SKM-1 treated with dmso at 0.1 percent for 144 hours (cell line): Measurements from ENCODE around the gene MAN2B1.
"Not testable (repeated sequence)": the region's sequence is repeated elsewhere in the genome, so short reads cannot be mapped to it uniquely, and the experiment has no call there.

Experiments used
- DNase-seq: peaks from one replicate; lab custom pipeline; 2025; ENCODE audit not compliant: unreplicated experiment; lab: John Stamatoyannopoulos, UW

Gene MAN2B1

GRCh38 chr19:12666265-12667048, at the start of gene MAN2B1, which contains the start of gene WDR83:
Gene MAN2B1, minus strand, starts transcription at chr19:12666742. Its CDS starts 41 bp downstream, at chr19:12666701.
Gene WDR83, plus strand, starts transcription at chr19:12666807. Its CDS starts 2,984 bp downstream, at chr19:12669791.
- DNase-seq = peak; percentile 65

GRCh38 chr19:12715929-12716328, 49.4 kb upstream of the MAN2B1 start:
- DNase-seq = no peak

DNA sequence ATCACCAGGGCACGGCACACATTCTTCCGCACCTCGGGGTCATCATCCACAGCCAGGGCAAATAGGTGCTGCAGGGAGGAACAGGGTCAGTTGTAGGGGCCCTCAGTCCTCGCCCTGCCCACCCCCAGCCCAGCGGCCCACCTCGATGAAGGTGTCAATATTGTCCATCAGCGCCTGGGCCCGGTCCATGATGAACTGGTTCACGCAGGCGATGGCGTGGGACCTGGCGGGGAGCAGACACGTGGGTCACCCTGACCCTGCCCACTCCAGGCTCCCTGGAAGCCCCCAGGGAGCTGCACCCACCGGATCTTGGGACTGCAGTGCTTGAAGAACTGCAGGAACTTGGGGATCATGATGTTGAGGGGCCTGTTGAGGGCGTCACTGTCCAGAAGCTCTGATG, 48.6 kb upstream of the MAN2B1 start:
- DNase-seq = no peak

- not testable (repeated sequence) for DNase-seq
Observed at GRCh38 chr19:12713304-12713703, 46.8 kb upstream of the MAN2B1 start.

DNA sequence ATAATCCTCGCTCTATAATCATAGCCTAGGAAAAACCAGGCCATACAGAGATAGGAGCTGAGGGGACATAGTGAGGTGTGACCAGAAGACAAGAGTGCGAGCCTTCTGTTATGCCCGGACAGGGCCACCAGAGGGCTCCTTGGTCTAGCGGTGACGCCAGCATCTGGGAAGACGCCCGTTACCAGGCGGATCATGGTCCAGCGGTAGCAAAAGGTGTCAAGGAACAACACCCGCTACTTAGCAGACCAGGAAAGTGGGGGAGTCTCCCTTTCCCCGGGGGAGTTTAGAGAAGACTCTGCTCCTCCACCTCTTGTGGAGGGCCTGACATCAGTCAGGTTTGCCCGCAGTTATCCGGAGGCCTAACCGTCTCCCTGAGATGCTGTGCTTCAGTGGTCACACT, 45.5 kb upstream of the MAN2B1 start:
- not testable (repeated sequence) for DNase-seq

DNA sequence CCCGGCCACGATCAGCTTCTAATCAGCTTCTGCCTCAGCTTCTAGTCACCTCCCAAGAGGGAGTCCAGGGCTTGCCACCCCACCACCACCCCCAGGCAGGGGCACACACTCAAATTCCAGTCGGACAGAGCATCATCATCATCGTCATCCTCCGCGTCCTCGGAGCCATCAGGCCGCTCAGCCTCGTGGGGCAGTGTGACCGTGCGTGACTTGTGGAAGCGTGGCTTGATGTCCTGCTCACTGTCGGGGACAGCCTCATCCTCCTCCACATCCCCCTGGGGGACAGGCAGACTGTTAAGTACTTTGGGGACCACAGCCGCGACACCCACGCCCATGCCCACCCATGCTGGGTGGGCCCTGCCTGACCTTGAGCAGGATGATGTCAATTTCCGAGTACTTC, 44.6 kb upstream of the MAN2B1 start:
- DNase-seq = no peak

- no peak for DNase-seq
Observed at GRCh38 chr19:12708641-12709040, 42.1 kb upstream of the MAN2B1 start.

DNA sequence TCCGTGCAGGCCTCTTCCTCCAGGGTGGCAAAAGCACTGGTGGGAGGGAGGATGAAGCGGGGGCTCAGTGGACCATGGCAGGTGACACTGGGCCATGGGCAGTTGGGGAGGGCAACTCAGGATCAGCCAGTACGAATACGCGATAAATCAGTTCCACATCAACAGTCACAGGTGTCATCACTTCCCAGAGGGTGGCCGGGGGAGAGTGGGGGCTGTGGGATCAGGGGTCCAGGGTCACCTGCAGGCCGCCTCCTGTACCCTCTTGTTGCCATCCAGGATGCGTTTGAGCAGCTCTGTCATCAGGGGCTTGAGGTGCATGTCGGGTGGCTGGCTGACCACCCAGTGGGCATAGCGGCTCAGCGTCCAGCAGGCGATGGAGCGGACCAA, 39.8 kb upstream of the MAN2B1 start:
- DNase-seq = no peak

GRCh38 chr19:12705654-12706331, 39.3 kb upstream of the MAN2B1 start:
- no peak for DNase-seq

- no peak for DNase-seq
Observed at GRCh38 chr19:12705169-12705568, 38.6 kb upstream of the MAN2B1 start.

DNA sequence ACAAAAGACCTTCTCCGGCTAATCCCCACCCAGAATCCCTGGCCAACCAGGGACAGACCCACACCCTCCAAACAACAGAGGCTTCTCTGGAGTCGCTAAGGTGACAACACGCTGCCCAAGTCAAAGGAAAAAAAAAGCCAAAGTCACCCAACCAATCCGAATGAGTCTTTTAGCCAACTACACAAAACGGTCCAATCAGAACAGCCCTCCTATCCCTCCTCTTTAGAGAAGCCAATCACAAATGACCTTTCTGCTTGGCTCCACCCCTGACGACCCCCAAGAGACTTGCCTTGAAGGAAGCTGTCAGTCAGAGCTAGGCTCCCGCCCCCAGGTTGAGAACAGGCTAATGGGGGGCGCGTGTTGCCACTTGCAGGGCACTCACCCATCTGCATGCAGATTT, 36.5 kb upstream of the MAN2B1 start:
- peak; percentile 24 for DNase-seq

DNA sequence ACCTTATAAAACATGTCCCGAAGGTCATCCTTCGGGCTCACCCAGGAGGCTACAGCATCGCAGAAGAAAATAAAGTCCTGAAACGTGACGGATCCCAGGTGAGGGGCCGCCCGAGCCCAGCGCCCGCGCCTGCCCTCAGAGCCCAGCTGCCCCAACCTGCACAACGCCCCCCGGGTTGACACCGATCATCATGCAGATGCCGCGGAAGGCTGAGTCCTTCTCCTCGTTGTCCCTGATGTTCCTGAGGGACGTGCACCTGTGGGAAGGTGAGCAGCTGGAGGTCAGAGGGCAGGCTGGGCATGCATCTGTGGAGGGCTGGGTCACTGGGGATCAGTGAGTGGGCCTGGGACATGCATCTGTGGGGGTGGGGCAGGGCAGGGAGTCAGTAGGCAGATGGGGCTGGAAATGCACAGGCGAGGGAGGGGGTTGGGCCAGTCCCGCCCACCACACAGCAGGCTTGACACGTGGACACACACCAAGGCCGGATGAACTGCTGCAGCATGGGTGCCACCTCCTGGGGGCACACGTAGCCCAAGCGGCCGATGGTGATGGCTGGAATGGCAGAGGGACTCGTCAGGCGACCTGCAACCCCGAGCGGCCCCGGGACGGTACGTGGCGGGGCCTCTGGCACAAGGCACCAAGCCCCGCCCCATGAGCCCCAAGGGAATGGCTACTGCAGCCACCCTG, 35.2 kb upstream of the MAN2B1 start:
- DNase-seq = no peak

GRCh38 chr19:12698138-12698537, 31.6 kb upstream of the MAN2B1 start:
- no peak for DNase-seq

DNA sequence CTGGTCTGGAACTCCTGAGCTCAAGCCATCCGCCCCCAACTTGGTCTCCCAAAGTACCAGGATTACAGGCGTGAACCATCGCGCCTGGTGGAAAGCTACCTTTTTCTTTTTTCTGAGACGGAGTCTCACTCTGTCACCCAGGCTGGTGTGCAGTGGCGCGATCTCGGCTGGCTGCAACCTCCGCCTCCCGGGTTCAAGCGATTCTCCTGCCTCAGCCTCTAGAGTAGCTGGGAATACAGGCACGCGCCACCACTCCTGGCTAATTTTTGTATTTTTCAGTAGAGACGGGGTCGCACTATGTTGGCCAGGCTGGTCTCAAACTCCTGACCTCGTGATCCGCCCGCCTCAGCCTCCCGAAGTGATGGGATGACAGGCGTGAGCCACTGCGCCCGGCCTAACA, 30.9 kb upstream of the MAN2B1 start:
- DNase-seq = not testable (repeated sequence)

DNA sequence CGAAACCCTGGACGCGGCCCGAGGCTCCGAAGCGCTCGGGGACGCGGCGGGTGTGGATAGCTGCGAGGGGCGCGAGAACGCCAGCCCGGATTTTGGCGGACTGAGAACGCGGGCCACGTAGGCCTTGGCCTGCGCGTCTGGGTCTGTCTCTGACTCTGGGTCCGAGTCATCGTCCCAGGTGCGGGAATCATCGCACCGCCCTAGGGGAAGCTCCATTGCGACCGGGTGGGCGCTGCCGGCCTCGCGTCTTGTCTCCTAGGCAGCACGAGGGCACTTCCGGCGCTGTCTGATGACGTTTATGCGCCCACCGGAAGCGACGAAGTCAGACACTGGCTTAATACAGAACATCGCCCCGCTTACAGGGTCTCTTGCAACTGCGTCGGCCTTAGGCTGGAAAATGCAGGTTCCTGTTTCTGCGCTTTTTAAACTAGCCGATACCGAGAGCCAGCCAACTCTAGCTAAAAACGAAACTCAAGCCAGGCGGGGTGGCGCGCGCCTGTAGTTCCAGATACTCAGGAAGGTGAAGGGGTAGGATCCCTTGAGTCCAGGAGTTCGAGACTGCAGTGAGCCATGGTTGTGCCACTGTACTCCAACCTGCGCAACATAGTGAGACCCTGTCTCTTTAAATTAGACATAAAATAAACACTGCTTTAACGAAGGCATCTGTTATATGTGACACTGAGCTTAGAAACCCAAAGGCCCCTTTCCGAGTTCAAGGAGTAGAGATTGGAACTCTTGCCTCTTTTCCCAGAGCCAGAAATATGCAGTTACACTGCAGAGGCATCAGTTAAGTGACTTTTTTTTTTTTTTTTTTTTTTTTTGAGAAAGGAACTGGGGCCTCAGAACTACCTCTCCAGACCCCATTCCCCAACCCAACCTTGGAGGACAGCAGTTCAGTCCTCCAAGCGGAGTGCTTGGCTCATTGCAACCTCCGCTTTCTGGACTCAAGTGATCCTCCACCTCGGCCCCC, 30.1 kb upstream of the MAN2B1 start, which contains the start of gene FBXW9:
FBXW9 (minus strand) TSS at position 266 of the 970 bp plus-strand sequence; CDS start at position 216, 50 bp downstream.
- peak; percentile 87 for DNase-seq

- DNase-seq = no peak
Observed at GRCh38 chr19:12695997-12696365, 29.4 kb upstream of the MAN2B1 start.

DNA sequence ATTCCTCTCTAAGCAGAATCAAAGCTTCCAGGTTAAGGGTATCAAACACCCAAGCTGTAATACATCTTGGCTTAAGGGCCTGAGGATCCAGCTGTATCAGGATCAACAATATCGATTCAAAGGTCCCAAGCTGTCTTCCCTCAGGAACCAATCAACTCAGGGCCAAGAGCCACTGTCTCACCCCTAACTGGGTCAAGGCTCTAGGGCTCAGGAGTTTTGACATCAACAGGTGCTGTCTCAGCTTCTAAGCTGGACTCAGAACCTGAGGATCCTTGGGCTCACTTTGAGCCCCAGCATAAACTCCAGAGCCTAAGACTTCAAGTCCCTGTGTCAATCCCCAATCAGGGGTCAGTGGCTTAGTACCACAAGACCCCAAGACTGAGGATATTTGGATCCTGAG, 29.0 kb upstream of the MAN2B1 start:
- no peak for DNase-seq

- DNase-seq = no peak
Observed at GRCh38 chr19:12695096-12695495, 28.6 kb upstream of the MAN2B1 start.

DNA sequence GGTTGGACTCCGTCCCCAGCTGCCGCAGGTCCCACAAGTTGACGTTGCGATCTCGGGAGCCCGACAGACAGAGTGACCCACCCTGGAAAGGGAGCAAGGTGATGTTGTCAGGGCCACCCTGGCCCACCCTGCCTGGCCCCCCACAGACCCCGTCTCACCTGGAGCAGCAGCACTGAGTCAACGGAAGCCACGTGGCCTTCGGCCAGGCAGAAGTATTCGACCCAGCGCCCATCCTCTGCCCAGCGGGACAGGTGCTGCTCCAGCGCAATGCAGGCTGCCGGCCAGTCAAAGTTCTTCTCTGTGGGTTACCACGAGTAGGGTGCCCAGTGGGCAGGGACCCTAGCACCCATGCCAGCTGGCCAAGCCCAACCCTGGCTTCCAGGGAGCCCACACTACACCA, 28.1 kb upstream of the MAN2B1 start:
- DNase-seq = no peak

DNA sequence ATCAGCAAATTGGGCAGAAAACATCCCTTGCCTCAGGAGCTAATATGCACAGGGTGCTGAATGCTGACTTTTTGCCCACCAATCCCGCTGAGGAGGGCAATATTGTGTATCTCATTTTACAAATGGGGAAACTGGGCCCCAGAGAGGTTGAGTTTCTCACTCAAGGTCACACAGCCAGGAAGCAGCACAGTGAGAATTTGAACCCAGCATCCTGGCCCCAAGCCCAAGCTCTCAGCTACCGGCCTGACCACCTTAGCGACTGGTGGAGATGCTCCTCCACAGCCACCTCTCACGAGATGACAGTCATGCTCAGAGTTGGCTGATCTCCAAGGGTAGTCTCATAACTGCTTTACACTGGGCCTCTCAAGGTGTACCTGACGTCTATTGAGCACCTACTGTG, 26.4 kb upstream of the MAN2B1 start:
- no peak for DNase-seq
